22Rv1 (cell line): ENCODE results near the gene HOXD11.

Source experiments
- H3K27ac ChIP-seq: fragments of 450-650 bp; 2 replicates; pipeline ENCODE4 v1.5.1; 2017
- ZFX ChIP-seq: fragments of 450-650 bp; IDR thresholded peaks from 2 replicates; pipeline ENCODE4 v1.6.1; 2017; ENCODE audit warnings: antibody characterized with exemption, borderline replicate concordance
- TF ChIP-seq, protein P1 (sequence below): fragments of 450-650 bp; IDR thresholded peaks from 2 replicates; pipeline ENCODE4 v1.5.1; 2017; ENCODE audit warnings: mild to moderate bottlenecking

The HOXD11 gene

DNA sequence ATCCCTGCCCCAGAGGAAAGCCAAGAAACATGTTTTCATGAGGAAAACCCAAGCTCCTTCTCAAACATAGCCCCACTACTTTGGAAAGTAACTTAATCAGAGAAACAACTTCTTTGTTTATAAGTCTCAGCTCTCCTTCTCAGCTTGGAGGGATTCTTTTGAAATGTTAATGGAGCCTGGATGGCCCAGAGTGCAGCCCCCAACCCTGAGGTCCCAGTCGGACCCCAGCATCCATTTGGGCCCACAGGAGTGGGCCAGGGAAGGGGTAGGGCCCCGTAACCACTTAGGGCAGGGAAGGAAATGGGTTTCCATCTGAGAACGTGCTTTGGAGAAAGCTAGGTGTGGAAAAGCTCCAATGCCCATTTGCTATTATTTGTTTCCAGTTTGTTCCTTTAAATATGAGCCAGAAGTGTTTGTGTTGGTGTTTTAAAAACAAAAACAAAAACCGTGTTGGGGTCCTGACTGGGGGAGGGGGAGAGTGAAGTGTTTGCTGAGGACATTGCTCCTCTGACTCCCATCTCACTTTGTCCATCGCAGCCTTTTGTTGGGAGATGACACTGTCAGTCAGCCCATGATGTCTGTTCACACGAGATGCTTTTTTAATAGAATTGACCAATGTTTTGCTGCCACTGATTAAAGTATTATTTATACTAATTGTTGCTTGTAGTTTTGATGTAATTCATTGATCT lies 48.4 kb downstream of the HOXD11 start:
- TF ChIP-seq, protein P1, sequence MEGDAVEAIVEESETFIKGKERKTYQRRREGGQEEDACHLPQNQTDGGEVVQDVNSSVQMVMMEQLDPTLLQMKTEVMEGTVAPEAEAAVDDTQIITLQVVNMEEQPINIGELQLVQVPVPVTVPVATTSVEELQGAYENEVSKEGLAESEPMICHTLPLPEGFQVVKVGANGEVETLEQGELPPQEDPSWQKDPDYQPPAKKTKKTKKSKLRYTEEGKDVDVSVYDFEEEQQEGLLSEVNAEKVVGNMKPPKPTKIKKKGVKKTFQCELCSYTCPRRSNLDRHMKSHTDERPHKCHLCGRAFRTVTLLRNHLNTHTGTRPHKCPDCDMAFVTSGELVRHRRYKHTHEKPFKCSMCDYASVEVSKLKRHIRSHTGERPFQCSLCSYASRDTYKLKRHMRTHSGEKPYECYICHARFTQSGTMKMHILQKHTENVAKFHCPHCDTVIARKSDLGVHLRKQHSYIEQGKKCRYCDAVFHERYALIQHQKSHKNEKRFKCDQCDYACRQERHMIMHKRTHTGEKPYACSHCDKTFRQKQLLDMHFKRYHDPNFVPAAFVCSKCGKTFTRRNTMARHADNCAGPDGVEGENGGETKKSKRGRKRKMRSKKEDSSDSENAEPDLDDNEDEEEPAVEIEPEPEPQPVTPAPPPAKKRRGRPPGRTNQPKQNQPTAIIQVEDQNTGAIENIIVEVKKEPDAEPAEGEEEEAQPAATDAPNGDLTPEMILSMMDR, result no peak
- TF ChIP-seq ZFX, result no peak

DNA sequence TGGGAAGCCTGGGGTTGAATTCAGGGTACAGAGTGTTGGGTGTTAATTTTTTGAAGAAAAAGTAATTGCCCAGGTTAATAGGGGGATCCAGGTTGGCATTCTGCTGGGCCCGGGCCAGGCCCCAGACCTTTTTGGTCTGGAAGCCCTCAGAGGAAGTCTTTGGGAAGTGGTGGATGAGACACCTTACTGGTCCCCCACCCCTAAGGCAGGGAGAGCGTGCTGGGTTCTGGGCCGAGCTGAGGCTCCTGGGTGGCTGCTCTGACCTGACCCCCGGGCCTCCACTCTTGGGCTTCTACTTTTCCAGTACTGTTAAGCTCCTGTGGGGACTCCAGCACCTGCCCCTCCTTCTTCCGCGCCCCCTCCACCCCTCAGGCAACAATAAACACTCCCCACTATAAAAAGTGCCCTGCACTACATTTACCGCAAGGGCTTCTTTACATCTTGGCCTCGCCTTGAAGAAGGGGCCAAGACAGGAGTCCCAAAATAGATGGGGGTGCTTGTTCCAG lies 49.3 kb downstream of the HOXD11 start:
- H3K27ac ChIP-seq, result no peak overlapping the region
- TF ChIP-seq, protein P1, result no peak
- no peak for TF ChIP-seq ZFX

More for the DNA sequence above, 48.4 kb downstream of the HOXD11 start:
- no peak overlapping the region for H3K27ac ChIP-seq

DNA sequence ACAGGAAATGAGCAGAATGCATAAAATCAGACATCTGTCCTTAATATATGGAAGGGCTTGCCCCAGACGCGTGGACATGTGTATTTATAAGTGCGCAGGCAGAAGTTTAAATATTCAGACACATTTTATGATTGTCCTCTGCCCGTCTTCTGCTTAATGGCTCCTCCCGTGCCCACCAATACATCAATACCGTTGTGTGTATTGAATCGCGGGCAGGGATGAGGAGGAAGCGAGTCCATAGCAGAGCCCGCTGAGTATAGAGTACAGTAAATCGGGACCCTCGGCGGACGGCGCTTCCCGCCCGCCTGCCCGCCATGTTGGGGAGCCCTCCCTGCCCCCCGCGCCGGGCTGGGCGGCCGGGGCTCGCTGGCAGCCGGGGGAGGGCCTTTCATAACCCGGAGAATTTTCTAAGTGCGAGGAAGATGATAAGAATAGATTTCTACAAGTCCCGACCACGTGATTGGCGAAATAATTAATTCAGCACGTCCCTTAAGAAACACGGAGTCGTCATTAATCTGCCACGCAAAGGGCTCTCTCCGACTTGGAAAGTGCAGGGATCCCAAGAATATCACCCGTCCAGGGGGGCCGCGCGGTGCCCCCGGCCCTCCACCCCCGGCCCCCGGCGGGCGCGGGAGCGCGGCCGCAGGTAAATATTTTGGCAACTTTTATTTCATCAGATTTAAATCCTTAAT lies 49.9 kb downstream of the HOXD11 start, which contains the start of gene HOXD3:
Gene HOXD3 (plus strand): TSS at position 501 of the 692 bp plus-strand sequence. CDS start 11,808 bp downstream, outside the sequence.
- H3K27ac ChIP-seq, result no peak within 1 kb of the TSS
- TF ChIP-seq, protein P1, result no peak
- TF ChIP-seq ZFX, result no peak

DNA sequence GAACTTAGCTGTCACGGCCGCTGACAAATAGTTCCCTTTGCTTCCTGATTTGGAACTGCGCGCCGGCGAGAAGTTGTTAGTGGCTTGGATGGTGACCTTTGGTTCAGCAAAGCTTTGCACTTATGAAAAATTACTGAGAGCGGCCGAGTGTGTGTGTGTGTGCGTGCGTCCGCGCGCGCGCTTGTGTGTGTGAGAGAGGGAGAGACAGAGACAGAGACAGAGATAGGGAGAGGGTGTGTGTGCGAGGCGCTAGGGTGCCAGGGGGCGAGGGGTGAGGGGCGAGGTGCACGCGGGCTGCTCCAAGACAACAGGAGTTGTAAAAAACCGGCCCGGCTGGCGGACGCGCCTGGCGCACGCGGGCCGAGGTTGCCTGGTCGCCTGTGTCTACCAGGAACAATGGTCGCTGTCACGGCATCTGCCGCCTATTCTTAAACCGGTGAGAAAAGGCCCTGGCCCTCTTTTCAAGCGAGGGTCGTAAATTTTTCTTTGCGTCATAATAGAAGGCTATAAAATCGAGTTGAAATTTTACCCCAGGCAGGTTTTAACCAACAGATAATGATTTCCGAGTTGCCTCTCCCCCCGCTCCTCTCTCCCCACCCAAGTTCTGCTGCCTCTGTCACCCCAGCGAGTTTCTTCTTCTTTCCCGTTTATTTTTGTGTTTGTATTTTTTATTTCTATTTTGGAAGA lies 50.6 kb downstream of the HOXD11 start:
- H3K27ac ChIP-seq, result no peak overlapping the region
- TF ChIP-seq, protein P1, result no peak
- TF ChIP-seq ZFX, result no peak

DNA sequence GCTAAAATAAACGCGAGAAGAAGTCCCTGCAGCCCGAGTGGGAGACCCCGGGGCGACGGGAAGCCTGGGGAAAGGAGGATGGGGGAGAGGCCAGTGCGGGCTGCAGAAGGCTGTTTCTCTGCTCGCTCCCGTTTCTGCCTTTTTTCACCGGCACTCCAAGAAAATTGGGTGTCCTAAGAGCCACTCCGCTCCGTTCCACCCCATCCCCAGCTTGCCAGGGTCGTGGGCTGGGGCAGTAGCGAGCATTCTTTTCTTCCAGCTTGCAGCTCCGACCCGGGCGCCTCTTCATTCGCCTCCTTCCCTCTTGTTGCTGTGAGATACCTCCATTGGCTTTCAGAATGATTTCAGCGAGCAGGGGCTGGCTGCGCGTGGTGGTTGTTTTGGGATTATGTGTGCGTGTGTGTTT lies 51.1 kb downstream of the HOXD11 start:
- TF ChIP-seq ZFX, result no peak
- H3K27ac ChIP-seq, result no peak overlapping the region

DNA sequence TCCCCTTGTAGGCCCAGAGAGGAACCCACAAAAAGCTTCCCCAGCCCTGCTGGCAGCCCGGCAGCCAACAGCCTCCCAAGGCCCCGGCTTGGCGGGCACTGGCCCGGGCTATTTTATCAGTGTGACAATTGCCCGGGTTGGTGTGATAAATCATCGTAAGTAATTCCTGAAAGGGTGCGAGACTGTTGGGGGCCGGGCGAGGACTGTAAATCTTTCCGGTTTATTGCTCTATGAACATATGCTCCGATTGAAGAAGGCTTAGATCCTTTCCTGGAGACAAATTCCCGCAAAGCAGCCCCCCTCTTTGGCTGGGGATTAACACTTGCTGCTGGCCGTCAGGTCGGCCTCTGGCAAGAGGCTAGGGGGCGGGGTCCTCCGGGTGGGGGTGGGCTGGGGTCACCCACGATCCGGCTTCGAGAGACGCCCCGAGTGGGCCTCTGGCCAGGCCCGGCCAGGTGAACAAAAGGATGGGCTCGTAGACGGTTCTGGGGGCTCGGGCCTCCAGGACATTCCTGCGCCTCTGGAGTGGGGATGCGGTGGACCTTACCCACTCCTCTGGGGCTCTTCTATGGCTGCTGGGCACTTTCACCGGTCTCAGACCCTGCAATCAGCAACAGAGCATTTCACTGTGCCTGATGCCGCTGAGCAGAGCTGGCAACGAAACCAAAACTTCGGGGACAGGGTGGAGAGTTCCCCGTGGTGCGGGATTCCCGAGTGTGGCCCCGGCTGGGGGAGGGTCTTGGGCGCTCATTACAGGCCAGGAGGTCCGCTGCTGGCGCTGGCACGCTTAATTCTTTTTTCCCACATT lies 52.0 kb downstream of the HOXD11 start:
- H3K27ac ChIP-seq, result no peak overlapping the region
- TF ChIP-seq, protein P1, result no peak
- no peak for TF ChIP-seq ZFX
